HG03342 (cell line): ENCODE data around the gene PI4KA.
"Not testable (repeated sequence)": the region's sequence is repeated elsewhere in the genome, so short reads cannot be mapped to it uniquely, and the experiment has no call there.

Experiments used
- ATAC-seq: cut with Tn5 transposase; IDR thresholded peaks from one replicate; pipeline ENCODE4 v1.9.1; 2021; ENCODE audit warnings: mild to moderate bottlenecking, moderate library complexity; ENCODE audit not compliant: unreplicated experiment

The PI4KA gene

GRCh38 chr22:20858615-20859416 is at the start of gene PI4KA, which contains the start of gene SNAP29:
PI4KA (minus strand) TSS chr22:20858811; CDS start chr22:20858725, 86 bp downstream.
SNAP29 (plus strand) TSS chr22:20859007; CDS start chr22:20859111, 104 bp downstream.
- ATAC-seq, result peak; percentile 89

GRCh38 chr22:20906387-20906767 is 47.8 kb upstream of the PI4KA start:
- ATAC-seq, result no peak

GRCh38 chr22:20905415-20906386 is 47.1 kb upstream of the PI4KA start:
- no peak for ATAC-seq

GRCh38 chr22:20904980-20905355 is 46.4 kb upstream of the PI4KA start:
- ATAC-seq, result no peak

- ATAC-seq, result no peak
These were observed 45.7 kb upstream of the PI4KA start for GRCh38 chr22:20904008-20904979.

- no peak for ATAC-seq
These were observed 44.5 kb upstream of the PI4KA start for GRCh38 chr22:20903093-20903492.

- ATAC-seq, result not testable (repeated sequence)
These were observed 42.8 kb upstream of the PI4KA start for GRCh38 chr22:20901093-20902033.

- ATAC-seq, result no peak
These were observed 41.3 kb upstream of the PI4KA start for GRCh38 chr22:20899827-20900423.

GRCh38 chr22:20897737-20898136 is 39.1 kb upstream of the PI4KA start:
- ATAC-seq, result not testable (repeated sequence)

GRCh38 chr22:20890975-20891374 is 32.4 kb upstream of the PI4KA start:
- ATAC-seq, result no peak

- ATAC-seq, result no peak
These were observed 31.4 kb upstream of the PI4KA start for GRCh38 chr22:20889904-20890540.

- ATAC-seq, result no peak
These were observed 30.6 kb upstream of the PI4KA start for GRCh38 chr22:20889025-20889704.

GRCh38 chr22:20887375-20887774 is 28.8 kb upstream of the PI4KA start:
- no peak for ATAC-seq

- no peak for ATAC-seq
These were observed 27.1 kb upstream of the PI4KA start for GRCh38 chr22:20885557-20886323.

- ATAC-seq, result no peak
These were observed 26.5 kb upstream of the PI4KA start for GRCh38 chr22:20885017-20885556.

- no peak for ATAC-seq
These were observed 25.8 kb upstream of the PI4KA start for GRCh38 chr22:20884454-20884853.

- no peak for ATAC-seq
These were observed 24.2 kb upstream of the PI4KA start for GRCh38 chr22:20882855-20883254.
